PC-9 (cell line): Measurements from ENCODE around the gene TMEM179. TPM values are rescaled to one million over a fixed set of nuclear protein-coding genes. Genes with fewer than 3 reads are reported as not detected.

Experiments used
- BruUV-seq: library from RNA; stranded (reverse); fragments of 400-500 nt; replicated peaks from 2 replicates; lab custom pipeline; 2021; lab: Mats Ljungman, UMichigan
- CTCF ChIA-PET: fragments of 300-600 bp; sonication (Branson Sonifier 250); formaldehyde crosslinking; loops from one replicate; lab custom pipeline; 2022; ENCODE audit warnings: antibody characterized with exemption; lab: Charles Lee
- POLR2A ChIA-PET: fragments of 300-600 bp; sonication (Branson Sonifier 250); formaldehyde crosslinking; loops from one replicate; lab custom pipeline; 2022; ENCODE audit warnings: antibody characterized with exemption; ENCODE audit not compliant: unreplicated experiment; lab: Charles Lee
- DNase-seq, 2 experiments: peaks; one replicate each; pipeline versions ENCODE4 v3.0.0 to v3.0.0-alpha.2; 2015 to 2022; ENCODE audit warnings: mixed read lengths in 1 of 2
- H2AFZ ChIP-seq: fragments of 200-600 bp; sonication (generic); 2 replicates; pipeline ENCODE4 v1.8.1; 2017; ENCODE audit warnings: antibody characterized with exemption
- H3F3A ChIP-seq: fragments of 200-600 bp; sonication (generic); 2 replicates; pipeline ENCODE4 v1.8.1; 2017; ENCODE audit warnings: antibody characterized with exemption, mild to moderate bottlenecking, low read depth; ENCODE audit not compliant: insufficient read depth
- H3K27ac ChIP-seq: fragments of 200-600 bp; sonication (generic); 2 replicates; pipeline ENCODE4 v1.6.1; 2016; ENCODE audit warnings: mixed run types
- H3K27me3 ChIP-seq: fragments of 200-600 bp; sonication (generic); 2 replicates; pipeline ENCODE4 v1.6.1; 2016; ENCODE audit warnings: low read depth, mixed run types; ENCODE audit not compliant: insufficient read depth
- H3K36me3 ChIP-seq: fragments of 200-600 bp; sonication (generic); 2 replicates; pipeline ENCODE4 v1.6.1; 2016; ENCODE audit warnings: low read depth, mixed run types
- H3K4me1 ChIP-seq: fragments of 200-600 bp; sonication (generic); replicated peaks from 2 replicates; pipeline ENCODE4 v1.6.1; 2016; ENCODE audit warnings: mixed run types; ENCODE audit not compliant: insufficient read depth
- H3K4me2 ChIP-seq: fragments of 200-600 bp; sonication (generic); 2 replicates; pipeline ENCODE4 v1.6.1; 2017; ENCODE audit warnings: mixed run types
- H3K4me3 ChIP-seq: fragments of 200-600 bp; sonication (generic); 2 replicates; pipeline ENCODE4 v1.6.1; 2016; ENCODE audit warnings: mixed run types
- H3K79me2 ChIP-seq: fragments of 200-600 bp; sonication (generic); 2 replicates; pipeline ENCODE4 v1.6.1; 2017; ENCODE audit warnings: low read depth, mixed run types
- H3K9me2 ChIP-seq: fragments of 200-600 bp; sonication (generic); 2 replicates; pipeline ENCODE4 v1.8.1; 2017; ENCODE audit warnings: mild to moderate bottlenecking; ENCODE audit not compliant: insufficient read depth
- H3K9me3 ChIP-seq: fragments of 200-600 bp; sonication (generic); 2 replicates; pipeline ENCODE4 v1.8.1; 2016; ENCODE audit warnings: low read depth; ENCODE audit not compliant: insufficient read depth
- H4K20me1 ChIP-seq: fragments of 200-600 bp; sonication (generic); 2 replicates; pipeline ENCODE4 v1.8.1; 2017; ENCODE audit not compliant: insufficient read depth
- CTCF ChIP-seq: fragments of 200-600 bp; sonication (generic); conservative IDR thresholded peaks from 2 replicates; pipeline ENCODE4 v1.6.1; 2017; ENCODE audit warnings: mixed run types, antibody characterized with exemption, mild to moderate bottlenecking, moderate library complexity
- EZH2 ChIP-seq: fragments of 200-600 bp; sonication (generic); IDR thresholded peaks from 2 replicates; pipeline ENCODE4 v1.8.0; 2017; ENCODE audit warnings: antibody characterized with exemption, low read depth
- intact Hi-C: fragments of 100-400 bp; cut with micrococcal nuclease; formaldehyde crosslinking; loops from one replicate; pipeline ENCODE4 v1.10.0; 2022; ENCODE audit not compliant: unreplicated experiment
- total RNA-seq: library from RNA; stranded (reverse); gene quantifications from 2 replicates; pipeline ENCODE4 v1.2.3, GENCODE V29; 2021

Gene TMEM179
- total RNA-seq, 1 experiment from 2014 or later = not detected

- ChIA-PET POLR2A (no interaction called here), CTCF (no interaction called here)
- intact Hi-C loops = no loop called here
- no peak overlapping the region for H3K27ac ChIP-seq
- peaks cover 56% of the 10 kb centered on the region for H3K27me3 ChIP-seq
- no peaks in the 10 kb centered on the region for H3K36me3 ChIP-seq
- H3K4me2 ChIP-seq = no peak overlapping the region
- no peak overlapping the region for H2AFZ ChIP-seq
- no peaks in the 10 kb centered on the region for H3K9me2 ChIP-seq
- no peaks in the 10 kb centered on the region for H4K20me1 ChIP-seq
- no TSS peak for BruUV-seq
- no peak for TF ChIP-seq EZH2
- TF ChIP-seq CTCF = no peak
- no peaks in the 10 kb centered on the region for H3K79me2 ChIP-seq
- H3K4me1 ChIP-seq = no peaks in the 10 kb centered on the region
- no peaks in the 10 kb centered on the region for H3K9me3 ChIP-seq
- no peaks in the 10 kb centered on the region for H3F3A ChIP-seq
- DNase-seq = no peak
- no peak overlapping the region for H3K4me3 ChIP-seq
These were observed 34.9 kb upstream of the TMEM179 start for GRCh38 chr14:104639471-104639870.

- DNase-seq = no peak
- no TSS peak for BruUV-seq
- Histone ChIP-seq H3K4me2 (no peak overlapping the region), H3K79me2 (no peaks in the 10 kb centered on the region), H3K27ac (no peak overlapping the region), H3K4me3 (no peak overlapping the region), H2AFZ (no peak overlapping the region), H3K9me3 (no peaks in the 10 kb centered on the region), H3K9me2 (no peaks in the 10 kb centered on the region), H3K27me3 (peaks cover 56% of the 10 kb centered on the region), H3F3A (no peaks in the 10 kb centered on the region), H3K36me3 (no peaks in the 10 kb centered on the region), H4K20me1 (no peaks in the 10 kb centered on the region), H3K4me1 (no peaks in the 10 kb centered on the region)
- POLR2A ChIA-PET = no interaction called here
- intact Hi-C loops = no loop called here
- TF ChIP-seq EZH2 (no peak), CTCF (no peak)
- CTCF ChIA-PET = interaction anchor here (0.6 kb wide), 1 partner anchor 481 kb away, joined by 3 read pairs; no protein-coding TSS in a partner anchor
These were observed 34.4 kb upstream of the TMEM179 start for GRCh38 chr14:104638927-104639450.

- Histone ChIP-seq H3K4me3 (no peak overlapping the region), H3K79me2 (no peaks in the 10 kb centered on the region), H3K9me2 (no peaks in the 10 kb centered on the region), H3K9me3 (no peaks in the 10 kb centered on the region), H2AFZ (no peak overlapping the region), H3F3A (no peaks in the 10 kb centered on the region), H3K27ac (no peak overlapping the region), H4K20me1 (no peaks in the 10 kb centered on the region), H3K4me1 (no peaks in the 10 kb centered on the region), H3K36me3 (no peaks in the 10 kb centered on the region), H3K4me2 (no peak overlapping the region), H3K27me3 (peaks cover 64% of the 10 kb centered on the region)
- no peak for TF ChIP-seq EZH2
- no peak for TF ChIP-seq CTCF
- CTCF ChIA-PET = interaction anchor here (0.6 kb wide), 1 partner anchor 480 kb away, joined by 3 read pairs; no protein-coding TSS in a partner anchor
- intact Hi-C loops = no loop called here
- no peak for DNase-seq
- BruUV-seq = no TSS peak
- POLR2A ChIA-PET = no interaction called here
These were observed 33.6 kb upstream of the TMEM179 start for GRCh38 chr14:104638190-104638589.
